GM12872 (cell line): Measurements from ENCODE around the gene ESR1.

Experiments
- TF ChIP-seq, protein P1 (sequence below): IDR thresholded peaks from 3 replicates; pipeline ENCODE4 v1.5.1; 2011; ENCODE audit warnings: low read depth, mild to moderate bottlenecking, low read length, moderate library complexity; ENCODE audit not compliant: insufficient read depth

Gene ESR1

DNA sequence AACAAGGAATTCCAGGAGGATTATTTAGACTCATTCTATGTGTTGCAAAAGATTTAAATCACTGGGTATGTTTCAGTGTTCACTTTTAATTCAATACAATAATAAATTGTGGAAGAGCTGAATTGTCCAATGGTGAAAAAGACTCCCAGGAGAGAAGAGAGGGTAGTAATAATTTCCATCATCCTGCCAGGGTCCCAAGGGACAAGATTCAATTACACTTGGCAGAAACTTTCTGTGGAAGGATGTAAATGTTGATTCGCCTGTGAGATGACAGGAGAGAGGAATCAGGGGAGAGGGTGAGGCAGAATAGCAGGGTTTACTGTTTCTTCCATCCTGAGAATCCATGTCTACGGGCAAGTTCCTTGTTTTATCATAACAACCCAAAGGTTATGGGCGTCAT is 342.7 kb downstream of the ESR1 start:
- TF ChIP-seq, protein P1, sequence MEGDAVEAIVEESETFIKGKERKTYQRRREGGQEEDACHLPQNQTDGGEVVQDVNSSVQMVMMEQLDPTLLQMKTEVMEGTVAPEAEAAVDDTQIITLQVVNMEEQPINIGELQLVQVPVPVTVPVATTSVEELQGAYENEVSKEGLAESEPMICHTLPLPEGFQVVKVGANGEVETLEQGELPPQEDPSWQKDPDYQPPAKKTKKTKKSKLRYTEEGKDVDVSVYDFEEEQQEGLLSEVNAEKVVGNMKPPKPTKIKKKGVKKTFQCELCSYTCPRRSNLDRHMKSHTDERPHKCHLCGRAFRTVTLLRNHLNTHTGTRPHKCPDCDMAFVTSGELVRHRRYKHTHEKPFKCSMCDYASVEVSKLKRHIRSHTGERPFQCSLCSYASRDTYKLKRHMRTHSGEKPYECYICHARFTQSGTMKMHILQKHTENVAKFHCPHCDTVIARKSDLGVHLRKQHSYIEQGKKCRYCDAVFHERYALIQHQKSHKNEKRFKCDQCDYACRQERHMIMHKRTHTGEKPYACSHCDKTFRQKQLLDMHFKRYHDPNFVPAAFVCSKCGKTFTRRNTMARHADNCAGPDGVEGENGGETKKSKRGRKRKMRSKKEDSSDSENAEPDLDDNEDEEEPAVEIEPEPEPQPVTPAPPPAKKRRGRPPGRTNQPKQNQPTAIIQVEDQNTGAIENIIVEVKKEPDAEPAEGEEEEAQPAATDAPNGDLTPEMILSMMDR = no peak

DNA sequence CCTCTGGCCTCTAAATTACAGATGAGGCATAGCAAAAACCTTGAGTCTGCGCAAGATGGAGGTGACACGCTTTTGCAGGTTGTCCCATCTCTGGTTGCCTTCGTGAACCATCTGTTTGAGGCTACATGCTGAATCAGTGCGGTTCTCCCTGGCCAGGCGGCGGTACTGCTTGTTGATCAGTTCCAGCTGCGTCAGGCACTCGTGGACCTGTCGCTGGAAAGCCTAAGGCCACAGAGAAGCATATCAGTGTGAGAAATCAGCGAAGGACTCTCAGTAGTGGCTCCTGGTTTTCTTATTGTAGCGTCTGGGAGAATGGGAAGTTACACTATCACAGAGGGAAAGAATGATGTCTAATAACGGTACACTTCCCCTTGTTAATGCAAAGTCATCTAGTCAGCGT is 344.4 kb downstream of the ESR1 start:
- TF ChIP-seq, protein P1 = no peak

DNA sequence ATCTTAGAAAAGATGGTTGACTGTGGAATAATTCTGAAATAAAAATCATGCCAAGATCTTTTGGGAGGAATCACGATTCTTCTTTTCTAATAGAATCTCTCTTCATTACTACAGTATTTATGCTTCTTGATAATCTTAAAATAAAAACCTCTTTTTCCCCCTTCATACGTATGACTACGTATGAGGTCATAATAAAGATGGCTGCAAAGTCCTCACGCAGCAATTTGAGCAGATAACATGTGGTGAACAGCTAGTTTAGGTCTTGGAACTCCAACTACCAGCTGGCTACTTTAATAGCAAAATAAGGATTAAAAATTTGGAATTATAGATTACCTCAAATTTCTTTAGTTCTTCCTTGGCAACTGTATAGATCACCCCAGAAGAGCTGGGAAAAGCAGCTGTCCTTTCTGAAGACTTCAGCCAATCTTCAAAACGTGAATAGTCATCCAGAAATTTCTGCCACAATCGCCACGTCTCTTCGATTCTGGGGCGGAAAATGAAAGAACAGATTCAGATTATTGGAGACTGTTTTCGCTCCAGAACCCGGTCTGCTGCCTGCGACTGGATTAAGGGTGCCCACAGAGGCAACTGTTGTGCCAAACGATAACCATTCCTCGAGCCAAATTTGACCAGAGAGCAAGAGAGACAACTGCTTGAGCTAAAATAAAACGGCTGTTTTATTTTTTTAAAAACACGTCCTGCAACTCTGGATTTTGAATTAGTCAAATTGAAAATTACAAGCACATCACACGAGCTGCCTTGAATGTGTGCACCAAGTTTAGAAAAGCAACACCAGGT is 347.3 kb downstream of the ESR1 start:
- TF ChIP-seq, protein P1 = no peak

DNA sequence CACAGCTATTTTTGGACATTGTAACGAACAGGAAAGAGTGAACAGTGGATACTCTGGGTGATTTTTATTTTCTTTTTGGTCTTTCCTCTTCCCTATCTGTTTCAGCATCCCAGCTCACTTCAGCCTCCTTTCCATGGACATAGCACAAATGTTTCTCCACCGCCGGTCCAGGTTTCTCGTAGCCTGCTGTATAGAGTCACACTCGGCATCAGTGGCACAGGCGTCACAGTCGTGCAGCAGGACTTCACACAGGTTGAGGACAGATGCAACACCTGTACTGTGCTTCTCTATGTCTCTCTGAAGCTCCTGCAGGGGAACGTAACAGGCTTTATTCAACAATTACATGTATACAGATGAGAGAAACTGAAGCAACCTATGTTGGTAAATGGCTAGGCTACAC is 348.3 kb downstream of the ESR1 start:
- TF ChIP-seq, protein P1 = no peak

DNA sequence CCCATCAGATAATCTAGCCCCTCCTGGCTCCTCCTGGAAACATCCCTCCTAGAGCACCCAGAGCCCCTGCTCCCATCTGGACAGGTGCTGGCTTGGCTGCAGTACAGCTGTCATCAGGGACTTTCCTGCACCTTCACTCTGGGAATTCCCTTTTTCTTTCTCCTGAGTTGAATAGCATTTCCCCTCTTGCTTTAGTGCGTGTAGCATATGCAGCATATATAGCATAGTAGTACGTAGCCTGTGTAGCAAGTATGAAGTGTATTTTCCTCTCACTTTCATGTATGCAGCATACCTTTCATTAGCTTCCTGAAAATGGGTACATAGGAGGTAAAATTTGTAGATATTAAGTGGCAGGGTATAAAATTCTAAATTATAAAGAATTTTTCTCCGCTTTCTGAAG is 352.9 kb downstream of the ESR1 start:
- TF ChIP-seq, protein P1 = no peak

DNA sequence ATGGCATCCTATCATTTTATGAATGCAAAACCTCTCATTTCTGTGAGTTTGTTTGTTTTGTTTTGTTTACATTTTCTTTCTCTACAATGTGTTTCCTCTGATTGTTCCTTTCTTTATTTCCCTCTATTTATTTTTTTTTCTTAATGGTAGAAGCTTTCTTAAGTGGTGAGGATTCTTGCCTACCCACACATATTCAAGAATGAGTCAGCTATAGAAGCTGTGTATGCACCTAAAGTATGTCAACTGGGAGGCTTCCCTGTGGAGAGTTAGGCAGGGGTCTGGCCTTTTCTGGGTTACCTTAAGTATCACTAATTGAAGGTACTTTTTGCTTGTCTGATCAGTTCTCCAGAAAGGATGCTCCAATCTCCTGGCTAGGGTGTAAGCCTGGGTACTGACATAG is 354.0 kb downstream of the ESR1 start:
- TF ChIP-seq, protein P1 = no peak

DNA sequence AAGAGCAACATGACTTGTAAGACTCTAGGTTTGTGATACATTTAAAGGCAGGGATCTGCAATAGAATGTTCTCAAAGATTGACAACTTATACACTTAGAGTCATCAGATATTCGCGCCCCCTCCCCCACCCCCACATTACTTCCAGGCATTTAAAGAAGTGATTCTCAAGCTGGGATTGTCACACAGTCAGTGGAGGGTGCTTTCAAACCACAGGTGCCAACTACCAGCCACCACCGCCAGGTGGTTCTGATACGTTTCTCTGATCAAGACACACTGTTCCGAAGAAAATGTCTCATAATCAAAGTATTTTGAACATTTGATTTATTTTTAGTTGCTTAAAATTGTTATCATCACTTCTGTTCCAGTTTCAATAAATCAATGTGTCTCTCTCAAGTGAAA is 357.5 kb downstream of the ESR1 start:
- TF ChIP-seq, protein P1 = no peak
